NCI-H510A (cell line): ENCODE results near the gene TMEM43.

Experiments
- DNase-seq: peaks from one replicate; lab custom pipeline; 2025; lab: John Stamatoyannopoulos, UW

Gene TMEM43

DNA sequence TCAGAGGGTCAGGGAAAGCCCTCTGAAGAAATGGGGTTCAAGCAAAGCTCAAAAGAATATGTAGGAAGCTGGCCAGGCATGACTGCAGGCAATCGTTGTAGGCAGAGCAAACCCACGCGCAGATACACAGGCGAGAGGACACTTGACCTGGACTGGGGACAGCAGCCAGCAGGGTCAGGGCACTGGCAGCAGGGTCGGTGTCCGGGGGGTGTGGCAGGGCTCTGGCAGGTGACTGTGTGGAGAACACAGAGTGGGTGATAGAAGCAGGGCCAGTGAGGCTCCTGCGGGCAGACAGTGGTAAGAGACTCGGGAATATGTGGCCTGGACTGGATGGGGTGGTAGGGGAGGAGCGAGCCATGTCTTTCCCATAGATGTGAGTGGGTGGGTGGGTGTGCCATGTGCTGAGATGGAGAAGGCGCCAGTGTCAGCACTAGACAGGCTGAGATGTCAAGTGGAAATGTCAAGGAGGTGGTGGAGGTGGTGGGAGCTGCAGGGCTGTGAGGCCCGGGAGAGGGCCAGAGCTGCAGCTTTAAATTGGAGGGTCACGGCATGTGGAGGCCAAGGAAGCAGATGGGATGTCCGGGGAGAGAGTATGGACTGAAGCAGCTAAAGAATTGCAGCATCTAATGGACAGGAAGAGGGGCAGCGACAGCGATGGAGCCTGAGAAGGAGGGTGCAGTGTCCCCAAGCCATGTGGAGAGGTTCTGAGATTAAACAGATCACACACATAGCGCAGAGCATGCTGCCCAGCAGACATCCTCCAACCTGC, 13.4 kb downstream of the TMEM43 start:
- no peak for DNase-seq

GRCh38 chr3:14138878-14139655, 14.2 kb downstream of the TMEM43 start:
- no peak for DNase-seq

GRCh38 chr3:14139771-14140170, 14.9 kb downstream of the TMEM43 start:
- no peak for DNase-seq

DNA sequence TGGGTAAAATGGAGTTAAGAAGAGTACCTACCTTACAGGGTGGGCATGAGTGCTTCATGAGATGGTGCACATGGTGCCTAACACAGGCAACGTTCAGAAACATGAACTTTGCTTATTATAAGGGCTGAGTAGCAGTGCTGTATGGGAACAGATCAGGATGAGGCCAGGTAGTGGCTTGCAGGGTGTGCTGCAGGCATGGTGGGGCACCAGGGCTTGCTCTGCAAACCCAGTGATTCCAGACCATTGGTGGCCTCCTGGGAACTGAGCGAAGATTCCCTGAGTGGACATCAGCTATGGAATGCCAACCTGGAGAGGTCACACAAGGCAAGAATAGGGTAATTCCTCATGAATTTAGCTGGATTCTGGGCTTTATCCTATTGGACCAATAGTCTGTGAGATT, 15.8 kb downstream of the TMEM43 start:
- DNase-seq, result no peak

- no peak for DNase-seq
Measured at GRCh38 chr3:14141144-14141543, 16.3 kb downstream of the TMEM43 start.

DNA sequence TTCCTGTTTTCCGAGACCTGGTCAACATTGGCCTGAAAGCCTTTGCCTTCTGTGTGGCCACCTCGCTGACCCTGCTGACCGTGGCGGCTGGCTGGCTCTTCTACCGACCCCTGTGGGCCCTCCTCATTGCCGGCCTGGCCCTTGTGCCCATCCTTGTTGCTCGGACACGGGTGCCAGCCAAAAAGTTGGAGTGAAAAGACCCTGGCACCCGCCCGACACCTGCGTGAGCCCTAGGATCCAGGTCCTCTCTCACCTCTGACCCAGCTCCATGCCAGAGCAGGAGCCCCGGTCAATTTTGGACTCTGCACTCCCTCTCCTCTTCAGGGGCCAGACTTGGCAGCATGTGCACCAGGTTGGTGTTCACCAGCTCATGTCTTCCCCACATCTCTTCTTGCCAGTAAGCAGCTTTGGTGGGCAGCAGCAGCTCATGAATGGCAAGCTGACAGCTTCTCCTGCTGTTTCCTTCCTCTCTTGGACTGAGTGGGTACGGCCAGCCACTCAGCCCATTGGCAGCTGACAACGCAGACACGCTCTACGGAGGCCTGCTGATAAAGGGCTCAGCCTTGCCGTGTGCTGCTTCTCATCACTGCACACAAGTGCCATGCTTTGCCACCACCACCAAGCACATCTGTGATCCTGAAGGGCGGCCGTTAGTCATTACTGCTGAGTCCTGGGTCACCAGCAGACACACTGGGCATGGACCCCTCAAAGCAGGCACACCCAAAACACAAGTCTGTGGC, 16.9 kb downstream of the TMEM43 start:
- DNase-seq, result no peak

GRCh38 chr3:14142567-14143270, 17.9 kb downstream of the TMEM43 start:
- DNase-seq, result no peak

DNA sequence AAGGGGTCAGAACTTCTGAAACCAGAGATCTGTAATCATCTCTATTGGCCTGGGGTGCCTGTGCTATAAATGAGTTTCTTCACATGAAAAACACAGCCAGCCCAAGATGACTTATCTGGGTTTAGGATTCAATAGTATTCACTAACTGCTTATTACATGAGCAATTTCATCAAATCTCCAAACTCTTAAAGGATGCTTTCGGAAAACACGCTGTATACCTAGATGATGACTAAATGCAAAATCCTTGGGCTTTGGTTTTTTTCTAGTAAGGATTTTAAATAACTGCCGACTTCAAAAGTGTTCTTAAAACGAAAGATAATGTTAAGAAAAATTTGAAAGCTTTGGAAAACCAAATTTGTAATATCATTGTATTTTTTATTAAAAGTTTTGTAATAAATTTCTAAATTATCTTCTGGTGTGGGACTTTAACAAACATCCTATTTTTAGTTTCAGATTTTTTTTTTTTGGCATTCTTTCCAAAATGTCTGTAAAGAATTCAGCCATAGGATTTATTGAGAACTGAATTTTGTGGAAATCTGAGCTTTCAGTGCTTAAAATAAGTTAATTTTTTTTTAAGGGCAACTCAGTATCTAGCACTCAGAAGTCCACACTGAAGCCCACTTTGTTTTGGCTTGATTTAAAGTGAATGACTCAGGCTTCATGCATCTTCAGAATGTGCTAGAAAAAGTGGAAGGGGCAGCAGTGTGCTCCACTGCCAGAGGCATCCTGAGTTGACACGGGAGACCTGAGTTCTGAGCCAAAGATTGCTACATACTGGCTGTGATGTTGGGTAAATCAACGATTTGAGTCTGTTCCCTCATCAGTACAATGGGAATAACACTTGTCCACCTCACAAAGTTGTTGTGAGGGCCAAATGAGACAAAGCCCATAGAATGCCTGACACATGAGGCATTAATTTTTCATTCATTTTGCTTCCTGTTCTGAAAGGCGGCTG, 18.7 kb downstream of the TMEM43 start:
- DNase-seq, result no peak

DNA sequence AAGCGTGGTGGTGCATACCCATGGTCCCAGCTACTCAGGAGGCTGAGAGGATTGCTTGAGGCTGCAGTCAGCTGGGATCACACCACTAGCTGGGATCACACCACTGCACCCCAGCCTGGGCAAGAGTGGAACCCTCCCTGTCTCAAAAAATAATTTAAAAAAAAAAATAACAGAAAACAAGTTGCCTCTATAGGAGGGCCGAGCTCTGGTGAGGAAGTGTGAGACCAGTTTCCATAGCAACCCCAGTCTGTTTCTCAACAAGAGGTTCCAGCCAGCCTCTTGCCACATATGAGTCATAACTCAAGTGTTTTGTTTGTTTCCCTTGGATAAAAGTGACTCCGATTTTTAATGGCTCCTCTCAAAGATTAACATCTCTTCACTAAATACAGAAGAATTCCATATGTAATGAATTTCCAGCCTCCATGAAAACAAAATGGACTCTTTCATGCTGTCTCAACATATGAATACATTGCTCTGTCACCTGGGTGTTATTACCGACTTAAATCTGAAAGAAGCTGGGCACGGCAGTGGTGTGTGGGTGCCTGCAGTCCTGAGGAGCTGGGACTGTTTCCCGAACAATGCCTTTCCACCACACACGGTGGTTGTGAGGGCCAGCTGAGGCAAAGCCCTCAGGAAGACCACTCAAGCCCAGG, 19.7 kb downstream of the TMEM43 start:
- peak; percentile 82 for DNase-seq

DNA sequence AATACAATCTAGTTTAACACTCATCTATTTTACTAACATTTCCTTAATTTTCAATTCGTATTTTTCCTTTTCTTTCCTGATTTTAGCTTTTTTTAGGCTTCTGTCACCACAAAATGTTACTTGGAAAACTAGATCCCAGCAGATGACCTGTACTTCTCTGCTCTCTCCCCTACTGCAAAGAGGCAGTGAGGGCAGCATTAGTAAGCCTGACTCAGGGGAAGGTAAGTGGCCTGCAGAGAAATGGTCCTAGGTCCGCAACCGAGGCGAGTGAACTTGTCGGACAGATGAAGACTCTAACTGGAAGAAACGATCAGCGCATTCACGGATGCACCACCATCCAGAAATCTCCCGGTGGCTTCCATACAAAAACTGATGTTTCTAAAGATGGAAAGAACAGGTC, 20.4 kb downstream of the TMEM43 start:
- DNase-seq, result no peak

DNA sequence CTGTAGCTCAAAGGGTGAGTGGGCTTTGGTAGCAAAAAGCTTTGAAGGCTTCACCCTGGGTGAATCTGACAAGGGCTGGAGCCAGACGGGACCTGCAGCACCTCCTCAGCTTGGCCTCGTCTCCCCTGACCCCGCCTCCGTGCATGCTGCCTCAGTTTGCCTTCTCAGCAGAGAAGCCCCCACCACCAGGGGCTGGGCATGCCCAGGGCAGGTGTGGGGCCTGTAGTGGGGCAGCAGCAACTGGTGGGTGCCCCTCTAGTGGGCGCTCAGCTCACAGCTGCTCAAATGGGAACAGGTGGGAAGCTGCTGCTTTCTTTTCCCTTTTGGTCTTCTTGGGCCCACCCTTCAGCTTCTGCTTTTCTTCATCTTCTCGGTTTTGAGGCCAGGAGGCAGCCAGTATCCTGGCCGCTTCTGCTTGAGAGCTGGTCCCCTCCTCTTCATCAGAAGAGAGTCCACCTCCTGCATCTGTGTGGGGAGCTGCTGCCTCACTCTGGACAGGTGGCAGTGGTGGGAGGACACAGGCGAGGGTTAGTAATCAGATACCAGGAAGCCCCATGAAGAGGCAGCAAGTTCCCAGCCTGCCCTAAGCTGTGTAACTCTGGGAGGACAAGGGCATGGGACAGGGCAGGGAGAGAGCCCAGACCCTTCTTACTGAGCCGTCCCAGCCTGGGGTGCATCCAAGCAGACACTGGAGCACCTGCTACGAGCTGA, 21.0 kb downstream of the TMEM43 start:
- no peak for DNase-seq

DNA sequence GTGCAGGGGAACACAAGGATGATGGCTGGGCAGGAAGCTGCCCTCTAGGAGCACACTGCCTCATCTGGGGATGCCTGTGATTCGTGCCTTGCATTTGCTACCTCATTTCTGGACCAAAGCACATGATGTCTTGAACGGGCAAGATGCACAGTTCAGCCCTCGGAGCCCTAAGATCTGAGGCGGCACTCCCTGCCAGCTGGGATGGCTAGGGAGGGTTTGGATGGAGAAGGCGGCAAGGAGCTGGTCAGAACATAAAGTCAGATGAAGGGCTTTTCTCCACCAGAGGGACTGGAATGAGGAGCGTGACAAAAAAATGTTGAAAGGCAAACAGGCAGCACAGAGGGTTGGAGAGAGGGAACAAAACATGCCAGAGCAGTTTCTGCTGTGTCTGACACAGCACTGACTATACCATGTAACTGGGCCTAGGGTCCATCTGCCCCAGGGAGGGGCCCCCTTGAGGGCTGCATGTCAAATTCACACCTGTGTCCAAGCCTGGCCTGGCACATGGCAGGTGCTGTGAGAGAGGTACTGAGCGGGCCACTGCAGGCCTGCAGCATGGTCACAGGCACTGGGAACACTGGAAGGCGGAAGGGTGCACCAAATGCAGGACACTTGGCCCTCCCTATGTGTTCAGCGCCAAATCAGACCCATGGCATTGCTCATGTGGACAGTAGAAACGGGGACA, 21.7 kb downstream of the TMEM43 start:
- no peak for DNase-seq

DNA sequence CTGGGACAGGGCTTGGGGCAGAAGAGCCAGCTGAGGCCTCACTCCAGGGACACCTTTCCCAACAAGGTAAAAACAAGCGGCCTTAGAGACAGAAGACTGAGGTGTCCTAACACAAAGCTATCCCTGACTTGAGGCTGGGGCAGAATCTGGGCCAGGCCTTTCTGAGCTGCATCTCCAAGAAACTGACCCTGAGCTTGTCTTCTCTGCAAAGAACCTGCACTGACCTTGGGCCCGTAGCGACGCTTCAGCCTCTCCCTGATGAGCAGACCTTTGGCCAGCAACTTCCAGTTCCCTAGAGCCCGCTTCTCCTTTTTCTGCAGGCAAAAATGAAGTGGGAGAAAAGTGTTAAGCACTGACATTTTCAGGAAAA, 22.2 kb downstream of the TMEM43 start:
- DNase-seq, result no peak

- no peak for DNase-seq
Measured at GRCh38 chr3:14147617-14148016, 22.8 kb downstream of the TMEM43 start.

GRCh38 chr3:14148041-14148985, 23.5 kb downstream of the TMEM43 start:
- no peak for DNase-seq

DNA sequence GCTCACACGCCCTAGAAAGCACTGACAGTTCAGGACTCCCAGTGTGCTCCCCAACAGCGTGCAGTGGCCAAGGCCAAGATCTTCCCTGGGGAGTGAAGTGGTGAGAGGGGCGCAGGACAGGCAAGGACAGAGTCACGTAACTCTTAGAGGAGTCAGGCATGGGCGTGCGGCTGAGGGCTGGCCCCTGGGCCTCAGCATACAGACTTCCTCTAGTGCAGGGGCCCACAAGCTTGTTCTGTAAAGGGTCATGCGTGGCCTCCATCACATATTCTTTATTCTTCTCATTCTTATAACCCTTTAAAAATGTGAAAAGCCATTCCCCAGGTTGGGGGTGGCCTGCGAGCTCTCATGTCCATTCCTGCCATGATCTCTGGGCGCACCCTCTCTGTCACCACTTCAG, 25.2 kb downstream of the TMEM43 start:
- DNase-seq, result no peak

GRCh38 chr3:14150491-14151230, 25.8 kb downstream of the TMEM43 start:
- no peak for DNase-seq
